ENCODE results near the gene NOTCH1.
A peak's percentile ranks its signal among the peaks of the same experiment; 100 is the strongest.

The NOTCH1 gene

GRCh38 chr9:136549010-136549980 lies 3.4 kb upstream of the NOTCH1 start:
- DNase-seq (ENCODE audit: low read depth): no peak
- Histone ChIP-seq H3K9ac (ENCODE audit: low read length) (no peak overlapping the region), H3K27me3 (replicated peaks; ENCODE audit: control insufficient read depth, insufficient read depth, low read length) (no peaks in the 10 kb centered on the region), H3K36me3 (ENCODE audit: control insufficient read depth, insufficient read depth, low read length, severe bottlenecking) (no peaks in the 10 kb centered on the region), H3K4me3 (ENCODE audit: low read length) (no peak overlapping the region), H3K9me3 (ENCODE audit: control insufficient read depth, low read length) (no peaks in the 10 kb centered on the region), H3K4me1 (ENCODE audit: control insufficient read depth, insufficient read depth, low read length) (peaks cover 47% of the 10 kb centered on the region)

DNA sequence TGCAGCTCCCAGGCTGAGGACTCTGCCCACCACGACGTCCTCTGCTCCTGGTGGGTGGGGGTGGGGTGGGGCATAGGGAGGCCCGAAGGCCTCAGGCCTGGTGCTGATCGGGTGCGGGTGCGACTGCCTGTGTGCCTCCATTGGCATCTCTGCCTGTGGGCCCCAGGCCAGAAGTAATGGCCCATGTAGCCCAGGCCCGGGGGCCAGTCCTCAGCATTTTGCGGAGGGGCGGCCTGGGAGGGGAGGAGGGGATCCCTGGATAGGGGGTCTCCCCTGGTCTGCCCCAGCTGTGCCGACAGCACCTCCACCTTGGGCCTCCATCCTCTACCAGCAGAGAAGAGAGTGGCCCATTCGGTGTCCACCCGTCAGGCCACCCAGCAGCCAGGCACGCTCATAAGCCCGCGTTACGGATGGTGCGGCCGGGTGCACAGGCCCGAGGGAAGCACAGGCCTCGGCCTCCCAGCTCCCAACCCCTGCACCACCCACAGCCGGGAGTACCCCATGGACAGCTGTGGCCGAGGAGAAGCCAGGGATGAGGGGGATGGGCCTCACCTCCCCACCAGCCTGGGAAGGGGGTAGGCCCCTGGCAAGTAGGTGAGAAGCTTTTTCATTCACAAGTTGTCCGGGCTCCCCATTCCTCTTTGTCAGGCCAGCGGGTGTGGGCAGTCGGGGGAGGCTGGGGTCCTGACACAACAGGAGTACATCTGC lies 1.8 kb upstream of the NOTCH1 start:
- Histone ChIP-seq H3K4me1 (ENCODE audit: control insufficient read depth, insufficient read depth, low read length) (peaks cover 52% of the 10 kb centered on the region), H3K36me3 (ENCODE audit: control insufficient read depth, insufficient read depth, low read length, severe bottlenecking) (no peaks in the 10 kb centered on the region), H3K27me3 (replicated peaks; ENCODE audit: control insufficient read depth, insufficient read depth, low read length) (no peaks in the 10 kb centered on the region), H3K9me3 (ENCODE audit: control insufficient read depth, low read length) (no peaks in the 10 kb centered on the region), H3K4me3 (ENCODE audit: low read length) (no peak overlapping the region), H3K9ac (ENCODE audit: low read length) (no peak overlapping the region)
- no peak for DNase-seq (ENCODE audit: low read depth)

DNA sequence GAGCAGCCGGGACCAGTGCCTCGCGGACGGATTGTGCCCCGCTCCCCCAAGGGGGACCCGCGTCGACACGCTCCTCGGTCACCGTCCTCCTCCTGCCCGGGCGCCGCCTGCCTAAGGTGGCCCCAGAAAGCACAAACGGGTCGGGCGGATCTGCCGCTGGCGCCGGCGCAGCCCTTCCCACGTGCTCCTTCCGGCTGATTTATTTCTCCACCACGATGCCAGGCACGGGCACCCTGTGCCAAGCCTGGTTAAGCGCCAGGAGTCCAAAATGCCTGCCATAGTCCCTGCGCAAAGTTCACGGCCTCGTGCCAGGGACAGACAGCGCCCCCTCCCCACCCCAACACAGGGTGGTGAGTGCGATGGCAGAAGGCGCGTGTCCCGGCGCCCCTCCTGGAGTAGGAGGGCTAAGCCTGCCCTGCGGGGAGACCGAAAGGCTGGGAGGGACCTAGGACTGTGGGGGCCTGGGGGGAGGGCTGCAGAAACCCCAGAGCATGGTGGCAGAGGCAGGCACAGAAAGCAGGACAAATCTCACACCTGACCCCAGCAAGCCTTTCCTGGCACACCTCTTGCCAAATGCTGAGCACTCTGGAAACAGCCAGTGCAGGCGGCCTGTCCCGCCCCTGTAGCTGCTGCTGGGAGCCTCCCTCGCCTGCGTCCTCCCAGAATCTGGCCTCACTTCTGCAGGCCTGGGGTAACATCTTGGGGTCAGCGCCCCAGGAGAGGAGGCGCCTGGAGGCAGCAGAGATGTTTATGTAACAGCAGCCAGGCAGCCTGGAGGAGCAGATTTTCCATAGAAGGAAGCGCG lies 1.1 kb upstream of the NOTCH1 start:
- peak; percentile 60 for DNase-seq (ENCODE audit: low read depth)
- Histone ChIP-seq H3K36me3 (ENCODE audit: control insufficient read depth, insufficient read depth, low read length, severe bottlenecking) (no peaks in the 10 kb centered on the region), H3K4me1 (ENCODE audit: control insufficient read depth, insufficient read depth, low read length) (peaks cover 44% of the 10 kb centered on the region), H3K4me3 (ENCODE audit: low read length) (peak overlapping the region; percentile 78), H3K27me3 (replicated peaks; ENCODE audit: control insufficient read depth, insufficient read depth, low read length) (no peaks in the 10 kb centered on the region), H3K9ac (ENCODE audit: low read length) (peak overlapping the region; percentile 91), H3K9me3 (ENCODE audit: control insufficient read depth, low read length) (no peaks in the 10 kb centered on the region)

- no peak for DNase-seq (ENCODE audit: low read depth)
- Histone ChIP-seq H3K4me3 (ENCODE audit: low read length) (peak overlapping the region; percentile 84), H3K36me3 (ENCODE audit: control insufficient read depth, insufficient read depth, low read length, severe bottlenecking) (no peaks in the 10 kb centered on the region), H3K9me3 (ENCODE audit: control insufficient read depth, low read length) (no peaks in the 10 kb centered on the region), H3K9ac (ENCODE audit: low read length) (peak overlapping the region; percentile 86), H3K4me1 (ENCODE audit: control insufficient read depth, insufficient read depth, low read length) (peaks cover 31% of the 10 kb centered on the region), H3K27me3 (replicated peaks; ENCODE audit: control insufficient read depth, insufficient read depth, low read length) (no peaks in the 10 kb centered on the region)
Observed at GRCh38 chr9:136545692-136545964, 220 bp downstream of the NOTCH1 start.

DNA sequence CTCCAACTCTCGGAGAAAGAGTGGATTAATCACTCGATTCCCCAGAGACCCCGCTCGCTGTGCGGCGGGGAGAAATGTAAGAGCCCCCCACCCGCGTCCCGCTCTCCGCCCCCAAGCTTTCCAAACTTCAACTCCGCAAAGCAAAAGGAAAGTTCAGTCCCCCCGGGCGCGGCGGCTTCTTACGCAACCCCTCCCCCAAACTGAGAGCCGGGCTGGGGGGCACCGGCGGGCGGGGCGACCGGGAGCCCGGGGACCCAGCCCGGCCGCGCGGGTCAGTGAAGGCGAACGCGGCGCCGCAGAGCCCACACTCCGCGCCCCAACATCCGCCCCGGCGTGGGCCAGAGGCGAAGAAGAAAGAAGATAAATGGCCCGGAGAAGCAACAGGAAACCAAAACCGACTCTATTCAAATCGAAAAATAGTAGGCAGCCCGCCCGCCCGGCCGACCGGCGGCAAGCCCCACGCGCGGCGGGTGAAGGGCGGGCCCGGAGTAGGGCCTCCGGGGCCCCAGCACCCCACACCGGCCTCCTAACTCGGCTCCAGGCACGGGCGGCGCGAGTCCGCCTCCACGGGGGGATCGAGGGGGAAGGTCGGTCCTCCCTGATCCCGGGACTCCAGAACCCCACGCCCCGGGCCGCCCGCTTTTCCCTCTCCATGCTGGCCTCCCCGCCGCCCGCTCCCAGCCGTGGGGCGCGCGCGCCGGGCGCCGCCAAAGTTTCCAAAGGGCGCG lies 720 bp downstream of the NOTCH1 start:
- H3K4me1 ChIP-seq (ENCODE audit: control insufficient read depth, insufficient read depth, low read length): peaks cover 26% of the 10 kb centered on the region
- no peaks in the 10 kb centered on the region for H3K27me3 ChIP-seq (replicated peaks; ENCODE audit: control insufficient read depth, insufficient read depth, low read length)
- no peaks in the 10 kb centered on the region for H3K36me3 ChIP-seq (ENCODE audit: control insufficient read depth, insufficient read depth, low read length, severe bottlenecking)
- peak; percentile 62 for DNase-seq (ENCODE audit: low read depth)
- H3K4me3 ChIP-seq (ENCODE audit: low read length): peak overlapping the region; percentile 84
- peak overlapping the region; percentile 86 for H3K9ac ChIP-seq (ENCODE audit: low read length)
- no peaks in the 10 kb centered on the region for H3K9me3 ChIP-seq (ENCODE audit: control insufficient read depth, low read length)

- Histone ChIP-seq H3K9me3 (ENCODE audit: control insufficient read depth, low read length) (no peaks in the 10 kb centered on the region), H3K27me3 (replicated peaks; ENCODE audit: control insufficient read depth, insufficient read depth, low read length) (no peaks in the 10 kb centered on the region), H3K36me3 (ENCODE audit: control insufficient read depth, insufficient read depth, low read length, severe bottlenecking) (no peaks in the 10 kb centered on the region), H3K9ac (ENCODE audit: low read length) (peak overlapping the region; percentile 86), H3K4me1 (ENCODE audit: control insufficient read depth, insufficient read depth, low read length) (peaks cover 26% of the 10 kb centered on the region), H3K4me3 (ENCODE audit: low read length) (peak overlapping the region; percentile 84)
- peak; percentile 57 for DNase-seq (ENCODE audit: low read depth)
Observed at GRCh38 chr9:136544548-136544963, 1.3 kb downstream of the NOTCH1 start.

DNA sequence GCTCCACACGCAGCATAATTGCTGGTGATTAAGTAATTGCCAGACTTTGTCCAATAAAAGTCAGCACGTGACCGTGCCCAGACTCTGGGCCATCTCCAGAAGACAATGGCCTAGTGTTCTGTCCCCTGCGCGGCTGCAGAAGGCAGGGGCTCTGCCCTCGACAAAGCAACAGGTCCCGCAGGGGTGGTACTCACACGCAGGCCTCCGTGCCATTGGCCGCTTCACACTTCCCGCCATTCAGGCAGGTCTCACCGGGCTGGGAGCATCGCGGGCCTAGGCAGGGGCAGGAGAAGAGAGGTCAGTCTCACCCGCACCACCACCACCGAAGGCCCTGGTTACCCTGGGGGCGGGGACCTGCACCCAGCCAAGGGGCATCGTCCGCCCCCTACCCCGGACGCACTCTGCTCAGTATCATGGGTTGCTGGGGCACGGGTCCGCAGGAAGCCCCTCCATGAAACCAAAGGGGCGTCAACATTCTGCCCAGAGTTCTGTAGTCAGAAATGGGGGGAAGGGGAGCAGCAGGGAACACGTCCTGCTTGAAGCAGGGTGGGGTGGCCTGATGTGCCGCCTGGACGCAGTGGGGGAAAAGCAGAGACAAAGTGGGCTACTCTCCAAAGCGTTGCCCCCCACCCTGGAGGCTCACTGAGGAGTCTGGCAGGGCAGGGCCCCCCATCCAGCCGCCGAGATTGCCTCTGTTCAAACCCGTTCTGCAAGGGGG lies 1.9 kb downstream of the NOTCH1 start:
- H3K4me3 ChIP-seq (ENCODE audit: low read length): peak overlapping the region; percentile 84
- no peak for DNase-seq (ENCODE audit: low read depth)
- no peaks in the 10 kb centered on the region for H3K36me3 ChIP-seq (ENCODE audit: control insufficient read depth, insufficient read depth, low read length, severe bottlenecking)
- H3K9me3 ChIP-seq (ENCODE audit: control insufficient read depth, low read length): no peaks in the 10 kb centered on the region
- peaks cover 26% of the 10 kb centered on the region for H3K4me1 ChIP-seq (ENCODE audit: control insufficient read depth, insufficient read depth, low read length)
- H3K27me3 ChIP-seq (replicated peaks; ENCODE audit: control insufficient read depth, insufficient read depth, low read length): no peaks in the 10 kb centered on the region
- peak overlapping the region; percentile 86 for H3K9ac ChIP-seq (ENCODE audit: low read length)

DNA sequence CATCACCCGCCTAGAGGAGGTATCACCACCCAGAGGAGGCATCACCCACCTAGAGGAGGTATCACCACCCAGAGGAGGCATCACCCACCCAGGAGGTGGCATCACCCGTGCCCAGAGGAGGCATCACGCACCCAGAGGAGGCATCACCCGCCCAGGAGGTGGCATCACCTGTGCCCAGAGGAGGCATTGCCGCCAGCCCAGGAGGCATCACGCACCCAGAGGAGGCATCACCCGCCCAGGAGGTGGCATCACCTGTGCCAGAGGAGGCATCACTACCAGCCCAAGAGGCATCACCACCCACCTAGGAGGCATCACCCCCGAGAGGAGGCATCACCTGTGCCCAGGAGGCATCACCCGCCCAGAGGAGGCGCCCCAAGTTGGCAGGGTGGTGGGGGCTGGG lies 2.6 kb downstream of the NOTCH1 start:
- Histone ChIP-seq H3K36me3 (ENCODE audit: control insufficient read depth, insufficient read depth, low read length, severe bottlenecking) (no peaks in the 10 kb centered on the region), H3K4me1 (ENCODE audit: control insufficient read depth, insufficient read depth, low read length) (peaks cover 26% of the 10 kb centered on the region), H3K9ac (ENCODE audit: low read length) (no peak overlapping the region), H3K9me3 (ENCODE audit: control insufficient read depth, low read length) (no peaks in the 10 kb centered on the region), H3K27me3 (replicated peaks; ENCODE audit: control insufficient read depth, insufficient read depth, low read length) (no peaks in the 10 kb centered on the region), H3K4me3 (ENCODE audit: low read length) (no peak overlapping the region)
- DNase-seq (ENCODE audit: low read depth): no peak

DNA sequence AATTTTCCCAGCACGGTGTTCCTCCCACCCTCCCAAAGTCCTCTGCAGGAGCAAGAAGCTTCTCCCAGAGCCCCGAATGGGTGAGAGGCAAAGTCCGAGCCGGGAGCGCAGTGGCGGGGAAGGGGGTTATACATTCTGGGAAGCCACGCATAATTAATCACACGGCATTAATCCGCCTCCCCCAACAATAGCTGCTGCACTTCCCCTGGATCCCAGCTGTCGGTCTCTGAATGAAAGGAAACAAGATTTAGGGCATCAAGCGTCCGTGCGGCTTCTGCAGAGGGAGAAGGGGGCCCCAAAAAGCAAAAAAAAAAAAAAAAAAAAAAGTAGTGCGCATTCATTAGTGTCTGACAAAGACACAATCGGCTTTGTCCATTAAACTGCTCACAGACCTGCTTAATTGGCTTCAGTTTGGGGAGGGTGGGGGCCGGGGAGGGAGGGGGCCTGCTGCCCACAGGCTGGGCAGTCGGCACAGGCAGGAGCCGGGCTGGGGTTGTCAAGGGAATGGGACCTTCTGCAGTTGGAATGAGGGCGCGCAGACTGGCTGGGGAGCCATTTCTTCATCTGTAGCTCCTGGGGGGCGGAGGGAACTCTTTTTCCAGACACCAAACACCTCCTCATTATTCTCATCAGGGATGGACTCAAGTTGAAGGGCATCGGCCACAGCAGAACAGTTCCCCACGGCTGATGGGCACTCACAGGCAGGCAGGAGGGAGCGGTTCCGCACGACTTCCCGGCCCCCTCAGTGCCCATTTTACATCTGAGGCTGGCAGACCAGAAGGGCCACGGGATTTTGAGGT lies 3.4 kb downstream of the NOTCH1 start:
- no peak overlapping the region for H3K9ac ChIP-seq (ENCODE audit: low read length)
- no peak overlapping the region for H3K4me3 ChIP-seq (ENCODE audit: low read length)
- no peaks in the 10 kb centered on the region for H3K9me3 ChIP-seq (ENCODE audit: control insufficient read depth, low read length)
- H3K4me1 ChIP-seq (ENCODE audit: control insufficient read depth, insufficient read depth, low read length): peaks cover 20% of the 10 kb centered on the region
- no peaks in the 10 kb centered on the region for H3K36me3 ChIP-seq (ENCODE audit: control insufficient read depth, insufficient read depth, low read length, severe bottlenecking)
- H3K27me3 ChIP-seq (replicated peaks; ENCODE audit: control insufficient read depth, insufficient read depth, low read length): no peaks in the 10 kb centered on the region
- no peak for DNase-seq (ENCODE audit: low read depth)

DNA sequence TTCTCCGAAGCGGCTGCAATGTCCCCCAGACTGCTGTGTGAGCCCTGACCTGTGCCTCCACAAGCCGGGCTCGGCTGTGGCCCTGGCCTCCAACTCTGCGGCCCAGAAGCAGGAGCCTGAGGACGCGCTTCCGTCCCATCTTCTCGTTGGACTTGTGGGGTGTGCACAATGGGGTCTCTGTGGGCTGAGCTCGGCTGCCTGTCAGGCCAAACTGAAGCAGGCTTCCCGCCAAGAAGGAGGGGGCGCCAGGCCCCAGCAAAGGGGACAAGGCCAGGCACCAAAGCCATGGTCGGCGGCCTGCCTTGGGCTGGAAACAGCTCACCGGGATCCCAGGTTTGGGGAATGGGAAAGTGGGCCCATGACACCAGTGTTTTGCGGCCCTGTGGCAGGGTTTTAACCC lies 4.1 kb downstream of the NOTCH1 start:
- Histone ChIP-seq H3K27me3 (replicated peaks; ENCODE audit: control insufficient read depth, insufficient read depth, low read length) (no peaks in the 10 kb centered on the region), H3K4me3 (ENCODE audit: low read length) (no peak overlapping the region), H3K9me3 (ENCODE audit: control insufficient read depth, low read length) (no peaks in the 10 kb centered on the region), H3K4me1 (ENCODE audit: control insufficient read depth, insufficient read depth, low read length) (peaks cover 13% of the 10 kb centered on the region), H3K36me3 (ENCODE audit: control insufficient read depth, insufficient read depth, low read length, severe bottlenecking) (no peaks in the 10 kb centered on the region), H3K9ac (ENCODE audit: low read length) (no peak overlapping the region)
- no peak for DNase-seq (ENCODE audit: low read depth)
